ENCODE data around the gene NFILZ. TPM values are rescaled to one million over a fixed set of nuclear protein-coding genes. Genes with fewer than 3 reads are reported as not detected.
A peak's percentile ranks its signal among the peaks of the same experiment; 100 is the strongest.

NFILZ gene
- not detected in 2 replicates for polyA plus RNA-seq (2014; cell fraction: cytosol; rRNA removed)
- not detected in 2 replicates for polyA plus RNA-seq (2014; cell fraction: nucleus; rRNA removed)

- no peak for DNase-seq (ENCODE audit: low spot score)
Measured at GRCh38 chr19:8629996-8630683, at the start of gene NFILZ. Gene NFILZ, plus strand, starts transcription at chr19:8630633. Its CDS starts 46,133 bp downstream, at chr19:8676766.

GRCh38 chr19:8580710-8581281 lies 49.6 kb upstream of the NFILZ start:
- peak; percentile 70 for DNase-seq (ENCODE audit: low spot score)

GRCh38 chr19:8584965-8585893 lies 45.2 kb upstream of the NFILZ start:
- no peak for DNase-seq (ENCODE audit: low spot score)

GRCh38 chr19:8585894-8586750 lies 44.3 kb upstream of the NFILZ start:
- DNase-seq (ENCODE audit: low spot score) = no peak

- DNase-seq (ENCODE audit: low spot score) = no peak
Measured at GRCh38 chr19:8589177-8589714, 41.2 kb upstream of the NFILZ start.

- peak; percentile 88 for DNase-seq (ENCODE audit: low spot score)
Measured at GRCh38 chr19:8592231-8593009, 38.0 kb upstream of the NFILZ start.

- DNase-seq (ENCODE audit: low spot score) = no peak
Measured at GRCh38 chr19:8593931-8594330, 36.5 kb upstream of the NFILZ start.

GRCh38 chr19:8595651-8596050 lies 34.8 kb upstream of the NFILZ start:
- no peak for DNase-seq (ENCODE audit: low spot score)

- no peak for DNase-seq (ENCODE audit: low spot score)
Measured at GRCh38 chr19:8596168-8596567, 34.3 kb upstream of the NFILZ start.

- DNase-seq (ENCODE audit: low spot score) = no peak
Measured at GRCh38 chr19:8600064-8600463, 30.4 kb upstream of the NFILZ start.

GRCh38 chr19:8600816-8601215 lies 29.6 kb upstream of the NFILZ start:
- DNase-seq (ENCODE audit: low spot score) = no peak

- DNase-seq (ENCODE audit: low spot score) = no peak
Measured at GRCh38 chr19:8601796-8602195, 28.6 kb upstream of the NFILZ start.

GRCh38 chr19:8605514-8605913 lies 24.9 kb upstream of the NFILZ start:
- no peak for DNase-seq (ENCODE audit: low spot score)

- DNase-seq (ENCODE audit: low spot score) = no peak
Measured at GRCh38 chr19:8607386-8607785, 23.0 kb upstream of the NFILZ start.

GRCh38 chr19:8608941-8609278 lies 21.5 kb upstream of the NFILZ start:
- no peak for DNase-seq (ENCODE audit: low spot score)

GRCh38 chr19:8609279-8610040 lies 21.0 kb upstream of the NFILZ start:
- DNase-seq (ENCODE audit: low spot score) = no peak

- DNase-seq (ENCODE audit: low spot score) = no peak
Measured at GRCh38 chr19:8610041-8610935, 20.1 kb upstream of the NFILZ start, which contains the start of gene ADAMTS10. Gene ADAMTS10, minus strand, starts transcription at chr19:8610715. Its CDS starts 5,005 bp downstream, at chr19:8605710.

- DNase-seq (ENCODE audit: low spot score) = no peak
Measured at GRCh38 chr19:8610936-8611300, 19.5 kb upstream of the NFILZ start.

All from SK-N-DZ (cell line).